Fibroblast of lung (primary cell): ENCODE data around the gene HNMT.

Experiments used
- CTCF ChIP-seq, 2 donors: IDR thresholded peaks in 1 of 2; conservative IDR thresholded peaks in 1 of 2; 1 replicate in 1 of 2; 2 replicates in 1 of 2; pipeline ENCODE4 v1.5.1; 2011 to 2012; ENCODE audit warnings: low read length in 2 of 2, control low read depth in 1 of 2, inconsistent platforms in 1 of 2, low read depth in 1 of 2, mild to moderate bottlenecking in 1 of 2
- EZH2 ChIP-seq: IDR thresholded peaks from 2 replicates; pipeline ENCODE4 v1.5.1; 2012; ENCODE audit warnings: low read length, control low read depth, mild to moderate bottlenecking; ENCODE audit errors: missing control alignments

GRCh38 chr2:137921105-137921880 lies 43.0 kb upstream of the HNMT start:
- TF ChIP-seq CTCF (conservative IDR thresholded peaks at IDR 0.05 in 1 of 2, IDR thresholded peaks at IDR 0.05 in 1 of 2; ENCODE audit: low read depth in 1 of 2, low read length in 2 of 2): no peak
- TF ChIP-seq EZH2: no peak
